ENCODE results near the gene CDK19. TPM values are rescaled to one million over a fixed set of nuclear protein-coding genes. Genes with fewer than 3 reads are reported as not detected.
A peak's percentile ranks its signal among the peaks of the same experiment; 100 is the strongest.

CDK19 gene
- total and polyA plus RNA-seq, 9 of the 15 experiments (the other 6 are each of a cell fraction or from before 2014, with no cell fraction given), result 3.8 to 15.2 (median 7.4) TPM

GRCh38 chr6:110814102-110815014, 911 bp downstream of the CDK19 start (continued):
- TF ChIP-seq SAFB2 (IDR thresholded peaks at IDR 0.05; ENCODE audit: borderline replicate concordance, low read depth, low read length, severe bottlenecking) (no peak), ERF (CRISPR knock-in tag; IDR thresholded peaks at IDR 0.05) (peak; percentile 24; the same call in 1 of the 2 replicates), PBX2 (CRISPR knock-in tag; IDR thresholded peaks at IDR 0.05; ENCODE audit: low read depth) (no peak), PBX2 (tag; conservative IDR thresholded peaks at IDR 0.05; ENCODE audit: low read depth) (no peak), UBTF (IDR thresholded peaks at IDR 0.05; ENCODE audit: borderline replicate concordance in 1 of 2, low read depth in 2 of 2, low read length in 2 of 2) (peak; percentile 25 to 67; a peak in 2 of 4 replicates), CREM (IDR thresholded peaks at IDR 0.05; ENCODE audit: low read depth) (0 out of 2 replicates have a peak, but pooled peaks have one; percentile 35), ZNF445 (CRISPR knock-in tag; IDR thresholded peaks at IDR 0.05; ENCODE audit: low read depth) (no peak), SREBF1 (IDR thresholded peaks at IDR 0.05; ENCODE audit: borderline replicate concordance, low read depth, low read length) (no peak), GATAD2B (IDR thresholded peaks at IDR 0.05; ENCODE audit: borderline replicate concordance) (no peak), POLR2B (IDR thresholded peaks at IDR 0.05; ENCODE audit: low read depth, partially characterized antibody) (no peak), ZNF347 (CRISPR knock-in tag; IDR thresholded peaks at IDR 0.05; ENCODE audit: low read depth) (no peak), MEF2D (tag; conservative IDR thresholded peaks at IDR 0.05; ENCODE audit: low read depth) (no peak), IRF1 (CRISPR knock-in tag; IDR thresholded peaks at IDR 0.05; ENCODE audit: borderline replicate concordance) (no peak), ZNF584 (CRISPR knock-in tag; IDR thresholded peaks at IDR 0.05; ENCODE audit: low read depth) (peak; percentile 32; the same call in 1 of the 2 replicates), TSHZ1 (CRISPR knock-in tag; IDR thresholded peaks at IDR 0.05) (no peak), CREB1 (IDR thresholded peaks at IDR 0.05) (peak; percentile 35; the same call in 1 of the 2 replicates), CREB1 (CRISPR knock-in tag; IDR thresholded peaks at IDR 0.05) (peak; percentile 33; the same call in 1 of the 2 replicates)

Measured in K562 (cell line).